HL-60/S4 (cell line): ENCODE results near the gene WIPF2.

Experiments used
- in situ Hi-C: fragments of 300-500 bp; cut with MboI; formaldehyde crosslinking; loops from 2 replicates; pipeline ENCODE4 v1.14.3; 2022; ENCODE audit warnings: low sequenced_read_pairs

WIPF2 gene

GRCh38 chr17:40244255-40244654, 25.2 kb downstream of the WIPF2 start:
- in situ Hi-C loops: no loop called here

DNA sequence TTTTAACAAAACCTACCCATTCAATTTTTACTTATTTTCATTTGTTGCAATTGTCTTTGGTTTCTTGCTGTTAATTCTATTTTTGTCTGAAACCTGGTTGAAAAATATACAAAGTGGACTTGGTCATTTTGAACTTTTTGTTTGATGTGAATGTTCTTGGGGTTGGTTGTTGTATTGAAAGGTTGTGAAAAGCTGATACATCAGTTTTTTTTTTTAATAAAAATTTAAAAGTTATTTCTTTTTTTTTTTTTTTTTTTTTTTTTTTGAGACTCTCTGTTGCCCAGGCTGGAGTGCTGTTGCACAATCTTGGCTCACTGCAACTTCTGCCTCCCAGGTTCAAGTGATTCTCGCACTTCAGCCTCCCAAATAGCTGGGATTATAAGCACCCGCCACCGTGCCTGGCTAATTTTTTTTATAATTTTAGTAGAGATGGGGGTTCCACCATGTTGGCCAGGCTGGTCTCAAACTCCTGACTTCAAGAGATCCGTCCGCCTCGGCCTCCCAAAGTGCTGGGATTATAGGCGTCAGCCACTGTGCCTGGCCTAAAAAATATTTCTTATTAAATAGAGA, 28.9 kb downstream of the WIPF2 start:
- in situ Hi-C loops: no loop called here

GRCh38 chr17:40248507-40248906, 29.4 kb downstream of the WIPF2 start:
- in situ Hi-C loops: no loop called here

GRCh38 chr17:40251576-40251975, 32.5 kb downstream of the WIPF2 start:
- in situ Hi-C loops: no loop called here

- in situ Hi-C loops: no loop called here
These were observed 34.5 kb downstream of the WIPF2 start for GRCh38 chr17:40253565-40253964.

- in situ Hi-C loops: no loop called here
These were observed 40.4 kb downstream of the WIPF2 start for GRCh38 chr17:40259505-40259904.

GRCh38 chr17:40260528-40260927, 41.4 kb downstream of the WIPF2 start:
- in situ Hi-C loops: no loop called here

DNA sequence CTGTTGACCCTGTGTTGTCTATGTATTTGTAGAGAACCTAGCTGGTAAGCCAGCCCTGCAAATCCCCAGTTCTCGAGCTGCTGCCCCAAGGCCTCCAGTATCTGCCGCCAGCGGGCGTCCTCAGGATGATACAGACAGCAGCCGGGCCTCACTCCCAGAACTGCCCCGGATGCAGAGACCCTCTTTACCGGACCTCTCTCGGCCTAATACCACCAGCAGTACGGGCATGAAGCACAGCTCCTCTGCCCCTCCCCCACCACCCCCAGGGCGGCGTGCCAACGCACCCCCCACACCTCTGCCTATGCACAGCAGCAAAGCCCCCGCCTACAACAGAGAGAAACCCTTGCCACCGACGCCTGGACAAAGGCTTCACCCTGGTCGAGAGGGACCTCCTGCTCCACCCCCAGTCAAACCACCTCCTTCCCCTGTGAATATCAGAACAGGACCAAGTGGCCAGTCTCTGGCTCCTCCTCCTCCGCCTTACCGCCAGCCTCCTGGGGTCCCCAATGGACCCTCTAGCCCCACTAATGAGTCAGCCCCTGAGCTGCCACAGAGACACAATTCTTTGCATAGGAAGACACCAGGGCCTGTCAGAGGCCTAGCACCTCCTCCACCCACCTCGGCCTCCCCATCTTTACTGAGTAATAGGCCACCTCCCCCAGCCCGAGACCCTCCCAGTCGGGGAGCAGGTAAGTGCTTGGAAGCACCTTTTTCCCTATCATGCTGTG, 45.5 kb downstream of the WIPF2 start:
- in situ Hi-C loops: no loop called here

- in situ Hi-C loops: no loop called here
These were observed 46.2 kb downstream of the WIPF2 start for GRCh38 chr17:40265337-40265736.

DNA sequence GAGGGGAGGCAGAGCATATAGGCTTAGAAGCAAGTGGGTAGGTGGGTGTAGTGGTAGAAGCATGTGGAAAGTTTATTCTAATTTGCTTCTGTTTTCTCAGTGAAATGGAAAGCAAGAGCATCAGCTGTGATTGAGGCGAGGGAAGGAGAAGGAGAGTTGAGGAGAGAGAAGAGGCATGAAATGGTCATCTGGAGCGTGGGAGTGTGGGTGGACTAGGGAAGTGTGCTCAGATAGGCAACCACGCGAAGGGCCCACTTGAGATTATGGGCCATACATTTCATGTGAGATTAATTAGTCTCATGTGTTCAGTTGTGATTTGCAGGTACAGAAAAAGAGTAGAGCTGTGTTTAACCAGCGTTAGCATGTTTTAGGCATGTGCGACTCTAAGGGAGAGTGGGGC, 47.8 kb downstream of the WIPF2 start:
- in situ Hi-C loops: no loop called here

DNA sequence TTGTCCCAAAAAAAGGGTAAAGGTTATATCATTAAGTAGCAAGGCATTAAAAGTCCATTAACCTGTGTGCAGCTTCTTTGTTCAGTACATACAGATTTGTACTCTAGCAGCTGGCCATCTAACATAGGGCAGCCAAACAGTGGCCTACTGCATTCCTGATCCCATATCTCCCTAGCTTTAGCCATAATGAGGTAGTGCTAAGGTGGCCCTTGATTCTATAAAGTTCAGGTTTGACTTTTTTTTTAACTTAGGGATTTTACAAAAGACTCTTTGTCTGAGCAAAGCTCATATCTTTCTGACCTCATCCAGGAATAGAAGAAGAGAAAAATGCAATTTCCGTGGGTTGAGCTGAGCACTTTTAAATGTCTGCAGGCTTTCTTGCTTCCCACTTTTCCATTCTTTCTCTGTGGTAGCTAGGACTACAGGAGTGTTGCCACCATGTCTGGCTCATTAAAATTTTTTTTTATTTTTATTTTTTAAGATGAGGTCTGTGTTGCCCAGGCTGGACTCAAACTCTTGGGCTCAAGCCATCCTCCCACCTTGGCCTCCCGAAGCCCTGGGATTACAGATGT, 49.1 kb downstream of the WIPF2 start:
- in situ Hi-C loops: no loop called here

- in situ Hi-C loops: no loop called here
These were observed 59.3 kb downstream of the WIPF2 start for GRCh38 chr17:40278414-40278813.

- in situ Hi-C loops: no loop called here
These were observed 60.3 kb downstream of the WIPF2 start for GRCh38 chr17:40279402-40279801.

DNA sequence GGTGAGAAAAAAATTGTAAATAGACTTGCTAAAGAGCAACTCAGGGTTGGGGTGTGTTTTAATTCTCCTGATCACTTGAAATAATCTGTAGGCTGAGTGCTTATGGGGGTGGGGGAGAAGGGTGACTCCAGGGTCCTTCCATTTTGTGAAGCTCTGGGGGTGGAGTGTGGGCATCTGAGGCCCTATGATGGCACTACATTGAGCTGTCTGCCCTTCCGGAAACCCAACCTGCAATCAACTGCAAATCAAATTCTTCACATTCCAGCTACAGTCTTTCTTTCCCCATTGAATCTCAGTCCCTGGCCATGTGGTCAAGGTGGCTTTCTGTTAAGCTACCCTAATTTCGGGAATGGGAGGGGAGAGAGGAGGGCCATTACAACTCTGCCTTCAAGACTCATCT, 62.6 kb downstream of the WIPF2 start:
- in situ Hi-C loops: no loop called here

- in situ Hi-C loops: no loop called here
These were observed 64.6 kb downstream of the WIPF2 start for GRCh38 chr17:40283662-40284061.

DNA sequence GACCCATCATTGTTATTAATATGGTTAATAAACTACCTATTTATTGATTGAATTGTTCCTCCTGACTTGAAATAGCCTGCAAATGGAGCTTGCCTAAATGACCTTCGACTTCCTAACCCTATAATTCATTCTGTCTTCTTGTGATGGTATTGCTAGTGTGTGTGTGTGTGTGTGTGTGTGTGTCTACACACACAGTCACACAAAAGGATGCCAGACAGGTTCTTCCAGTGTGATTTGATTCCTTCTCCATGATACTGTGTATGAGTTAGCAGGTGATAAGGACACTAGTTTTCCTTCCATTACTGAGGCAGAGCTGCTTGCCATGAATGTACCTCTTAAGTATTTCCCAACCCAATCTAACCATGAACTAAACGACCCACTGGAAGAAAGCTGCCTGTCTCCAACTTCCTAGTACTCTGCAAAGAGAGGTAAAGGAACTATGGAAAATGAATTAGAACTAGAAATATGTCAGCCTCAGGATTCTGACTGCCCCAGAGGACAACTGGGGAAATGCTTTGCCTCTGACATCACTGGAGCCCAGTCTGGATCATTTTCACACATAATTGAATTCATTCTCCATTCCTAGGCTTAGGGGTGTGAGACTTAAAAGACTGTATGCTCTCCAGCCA, 65.1 kb downstream of the WIPF2 start:
- in situ Hi-C loops: no loop called here

- in situ Hi-C loops: no loop called here
These were observed 67.4 kb downstream of the WIPF2 start for GRCh38 chr17:40286473-40286872.

DNA sequence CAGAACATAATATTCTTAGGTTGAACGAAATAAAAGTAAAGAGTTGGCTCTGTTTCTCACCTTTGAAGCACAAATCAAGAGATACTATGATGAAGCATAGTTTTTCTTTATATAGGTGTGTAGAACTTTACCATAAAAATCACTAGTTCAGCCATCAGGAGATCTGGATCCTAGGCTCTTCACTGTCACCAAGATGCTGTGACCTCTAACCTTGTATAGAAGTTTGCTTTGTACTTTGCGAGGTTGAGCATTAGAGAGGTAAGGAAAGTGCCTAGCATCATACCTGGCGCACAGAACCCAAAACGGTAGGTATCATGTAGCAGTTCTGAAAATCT, 68.0 kb downstream of the WIPF2 start:
- in situ Hi-C loops: no loop called here

- in situ Hi-C loops: no loop called here
These were observed 68.6 kb downstream of the WIPF2 start, which contains the start of gene CDC6 for GRCh38 chr17:40287494-40288369. CDC6 (plus strand) TSS chr17:40287879; CDS start chr17:40289421, 1,542 bp downstream.

DNA sequence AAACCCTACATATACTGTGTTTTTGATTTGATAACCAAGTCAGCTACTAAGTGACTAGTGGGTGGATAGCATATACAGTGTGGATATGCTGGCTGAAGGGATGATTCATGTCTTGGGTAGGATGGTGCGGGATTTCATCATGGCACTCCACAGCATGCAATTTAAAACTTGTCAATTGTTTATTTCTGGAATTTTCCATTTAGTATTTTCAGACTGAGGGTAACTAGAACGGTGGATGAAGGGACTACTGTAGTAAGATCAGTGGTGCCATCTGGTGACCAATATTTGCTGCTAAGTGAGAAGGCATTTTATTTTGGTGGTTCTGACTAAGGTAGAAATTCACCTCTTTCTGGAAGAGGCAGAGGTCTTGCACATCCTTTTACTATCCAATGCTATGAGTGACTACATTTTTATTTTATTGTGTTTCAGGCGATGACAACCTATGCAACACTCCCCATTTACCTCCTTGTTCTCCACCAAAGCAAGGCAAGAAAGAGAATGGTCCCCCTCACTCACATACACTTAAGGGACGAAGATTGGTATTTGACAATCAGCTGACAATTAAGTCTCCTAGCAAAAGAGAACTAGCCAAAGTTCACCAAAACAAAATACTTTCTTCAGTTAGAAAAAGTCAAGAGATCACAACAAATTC, 71.7 kb downstream of the WIPF2 start:
- in situ Hi-C loops: no loop called here

GRCh38 chr17:40291281-40291664, 72.2 kb downstream of the WIPF2 start:
- in situ Hi-C loops: no loop called here
